Psoas muscle (tissue), 8 donors: Measurements from ENCODE around the gene IL22. TPM values are rescaled to one million over a fixed set of nuclear protein-coding genes. Genes with fewer than 3 reads are reported as not detected.

Experiments
- ATAC-seq, 4 donors: fragments of 200-7000 bp; cut with Tn5 transposase; one replicate each; pipeline ENCODE4 v1.9.1; 2020; ENCODE audit warnings: moderate library complexity in 3 of 4, mild to moderate bottlenecking in 2 of 4
- DNase-seq, 2 donors: peaks; one replicate each; pipeline ENCODE4 v3.0.0-alpha.2; 2020
- H3K27ac ChIP-seq: fragments of 200-600 bp; one replicate; pipeline ENCODE4 v1.8.0; 2022
- H3K27me3 ChIP-seq, 3 donors: fragments of 200-600 bp in 1 of 3; one replicate each; pipeline versions ENCODE4 v1.6.1 to v1.8.0; 2013 to 2022; ENCODE audit warnings: low read length in 2 of 3, mild to moderate bottlenecking in 2 of 3, moderate library complexity in 1 of 3; ENCODE audit not compliant: insufficient read depth in 3 of 3
- H3K36me3 ChIP-seq, 2 donors: fragments of 200-600 bp in 1 of 2; one replicate each; pipeline versions ENCODE4 v1.6.1 to v1.8.0; 2013 to 2022; ENCODE audit warnings: low read depth in 1 of 2, mild to moderate bottlenecking in 1 of 2, moderate library complexity in 1 of 2; ENCODE audit not compliant: insufficient read depth in 1 of 2
- H3K4me1 ChIP-seq: fragments of 200-600 bp; one replicate; pipeline ENCODE4 v1.8.0; 2022
- H3K4me3 ChIP-seq: fragments of 200-600 bp; one replicate; pipeline ENCODE4 v1.8.0; 2022; ENCODE audit warnings: mild to moderate bottlenecking
- H3K9me3 ChIP-seq: fragments of 200-600 bp; one replicate; pipeline ENCODE4 v1.8.0; 2022
- WGBS, 3 donors: extraction: QIAGEN DNeasy Blood & Tissue Kit; methylation state at CpG; one replicate each; pipeline versions ENCODE4 v1.1.6 to v1.1.7; 2013; 5-methylcytosine and 5-hydroxymethylcytosine counted together
- intact Hi-C, 2 donors: fragments of 100-400 bp; cut with DNase I; formaldehyde crosslinking; loops; one replicate each; pipeline versions ENCODE4 v1.11.0 to v1.14.2; 2022
- polyA plus RNA-seq, 3 donors: library from polyadenylated mRNA; stranded (reverse); fragments of 200-250 nt; gene quantifications; one replicate each; pipeline ENCODE4 v1.2.3, GENCODE V29; 2013
- total RNA-seq, 4 donors: library from RNA; stranded (reverse); fragmentation: NEBNext Ultra II Directional in 2 of 4; extraction: Animal tissue kit (Norgen Biotek cat#: 25700) in 2 of 4; gene quantifications; one replicate each; pipeline versions ENCODE4 v1.2.1 to v1.2.4, GENCODE V29; 2021 to 2023
- TF ChIP-seq, protein P1 (sequence below): fragments of 200-600 bp; IDR thresholded peaks from one replicate; pipeline ENCODE4 v1.8.0; 2022; ENCODE audit warnings: antibody characterized with exemption
- donor health status: healthy with polysubstance abuse.
- donor health status: DM: no; HTN: no; CAD: no; lungs with moderate emphysema.
- donor health status: Bipolar disorder and iron deficiency.
- donor health status: healthy.
- donor health status: DM: yes; HTN: yes; CAD: no.
- donor health status: DM: no; HTN: no; CAD: no.
- donor health status: DM: no; HTN: no; CAD: no.
- donor health status: DM: yes; HTN: yes; CAD: no.

Gene IL22
- total and polyA plus RNA-seq, 7 donors = not detected

- no peak for DNase-seq
- TF ChIP-seq, protein P1, sequence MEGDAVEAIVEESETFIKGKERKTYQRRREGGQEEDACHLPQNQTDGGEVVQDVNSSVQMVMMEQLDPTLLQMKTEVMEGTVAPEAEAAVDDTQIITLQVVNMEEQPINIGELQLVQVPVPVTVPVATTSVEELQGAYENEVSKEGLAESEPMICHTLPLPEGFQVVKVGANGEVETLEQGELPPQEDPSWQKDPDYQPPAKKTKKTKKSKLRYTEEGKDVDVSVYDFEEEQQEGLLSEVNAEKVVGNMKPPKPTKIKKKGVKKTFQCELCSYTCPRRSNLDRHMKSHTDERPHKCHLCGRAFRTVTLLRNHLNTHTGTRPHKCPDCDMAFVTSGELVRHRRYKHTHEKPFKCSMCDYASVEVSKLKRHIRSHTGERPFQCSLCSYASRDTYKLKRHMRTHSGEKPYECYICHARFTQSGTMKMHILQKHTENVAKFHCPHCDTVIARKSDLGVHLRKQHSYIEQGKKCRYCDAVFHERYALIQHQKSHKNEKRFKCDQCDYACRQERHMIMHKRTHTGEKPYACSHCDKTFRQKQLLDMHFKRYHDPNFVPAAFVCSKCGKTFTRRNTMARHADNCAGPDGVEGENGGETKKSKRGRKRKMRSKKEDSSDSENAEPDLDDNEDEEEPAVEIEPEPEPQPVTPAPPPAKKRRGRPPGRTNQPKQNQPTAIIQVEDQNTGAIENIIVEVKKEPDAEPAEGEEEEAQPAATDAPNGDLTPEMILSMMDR = no peak
- Histone ChIP-seq H3K36me3 (no peaks in the 10 kb centered on the region), H3K27ac (no peak overlapping the region), H3K27me3 (no peaks in the 10 kb centered on the region), H3K9me3 (no peaks in the 10 kb centered on the region), H3K4me3 (no peak overlapping the region), H3K4me1 (peaks cover 3% of the 10 kb centered on the region)
- intact Hi-C loops = loop anchor here in 1 of 2 donors (5.0 kb wide), 1 partner anchor 73 kb away; no protein-coding TSS in a partner anchor
- ATAC-seq = no peak
- WGBS, 3 donors = 92 to 95% (median 94%) methylated on average over 6 of the region's 6 CpGs
Observed at GRCh38 chr12:68239309-68239982, 14.0 kb downstream of the IL22 start.

DNA sequence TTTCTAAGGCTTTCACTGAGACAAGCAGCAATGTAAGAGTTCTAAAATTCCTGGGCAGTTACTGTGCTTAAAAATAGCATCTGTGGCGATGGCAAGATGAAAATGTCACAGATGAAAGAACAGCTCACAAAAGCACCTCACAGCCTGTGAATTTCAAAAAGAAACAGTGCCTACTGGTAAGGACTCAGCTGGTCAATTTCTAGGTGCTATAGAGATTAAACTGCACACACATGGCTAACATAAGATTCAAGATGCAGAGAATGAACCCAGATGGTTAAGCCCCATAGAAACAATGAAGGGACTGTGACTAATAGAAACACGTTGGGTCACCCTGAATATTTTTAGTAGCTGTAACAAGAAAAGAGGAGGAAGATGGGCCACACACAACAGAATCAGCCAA is 15.8 kb downstream of the IL22 start:
- Histone ChIP-seq H3K27ac (no peak overlapping the region), H3K9me3 (no peaks in the 10 kb centered on the region), H3K4me1 (peaks cover 3% of the 10 kb centered on the region), H3K27me3 (no peaks in the 10 kb centered on the region), H3K4me3 (no peak overlapping the region), H3K36me3 (no peaks in the 10 kb centered on the region)
- TF ChIP-seq, protein P1 = no peak
- intact Hi-C loops = loop anchor here in 1 of 2 donors (5.0 kb wide), 1 partner anchor 75 kb away; no protein-coding TSS in a partner anchor
- 10 to 32% (median 17%) methylated on average over 2 of the region's 2 CpGs for WGBS, 3 donors
- no peak for ATAC-seq
- no peak for DNase-seq

- Histone ChIP-seq H3K36me3 (no peaks in the 10 kb centered on the region), H3K4me1 (peaks cover 3% of the 10 kb centered on the region), H3K9me3 (no peaks in the 10 kb centered on the region), H3K27me3 (no peaks in the 10 kb centered on the region), H3K4me3 (peak overlapping the region; percentile 54), H3K27ac (no peak overlapping the region)
- ATAC-seq (no peak), DNase-seq (no peak)
- intact Hi-C loops = loop anchor here in 1 of 2 donors (5.0 kb wide), 1 partner anchor 75 kb away; no protein-coding TSS in a partner anchor
- TF ChIP-seq, protein P1 = no peak
- WGBS, 3 donors = 49 to 64% (median 58%) methylated on average over 2 of the region's 2 CpGs
Observed at GRCh38 chr12:68237078-68237477, 16.3 kb downstream of the IL22 start.

DNA sequence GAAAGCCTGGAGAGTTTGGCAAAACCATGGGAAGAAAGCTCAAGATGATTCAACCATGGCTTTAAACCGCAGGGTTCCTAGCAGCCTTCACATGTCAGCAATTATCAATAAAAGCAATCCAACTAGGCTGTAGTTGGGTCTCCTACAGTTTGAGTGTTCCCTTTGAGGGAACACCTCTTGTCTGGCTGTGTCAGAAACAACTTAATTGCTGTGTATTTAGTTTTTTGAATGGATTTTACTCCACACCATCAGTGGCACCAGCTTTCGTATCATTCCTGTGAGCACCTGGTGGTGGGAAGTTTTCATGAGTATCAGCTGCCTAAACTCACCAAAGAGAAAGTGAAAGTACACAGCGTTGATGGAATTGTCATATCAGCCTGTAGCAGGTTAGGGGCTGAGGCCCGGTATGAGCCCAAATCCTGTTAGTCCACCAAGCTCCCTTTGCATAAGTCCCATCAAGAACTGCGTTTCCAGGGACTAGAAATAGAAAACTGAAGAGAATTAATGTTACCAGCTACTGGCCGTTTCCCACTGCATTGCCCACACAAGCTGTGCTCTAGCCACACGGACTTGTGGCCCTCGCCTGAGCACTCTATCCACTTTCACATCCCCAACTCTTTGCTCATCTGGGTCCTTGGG is 16.9 kb downstream of the IL22 start:
- Histone ChIP-seq H3K4me3 (peak overlapping the region; percentile 54), H3K36me3 (no peaks in the 10 kb centered on the region), H3K27ac (no peak overlapping the region), H3K9me3 (no peaks in the 10 kb centered on the region), H3K4me1 (peaks cover 3% of the 10 kb centered on the region), H3K27me3 (no peaks in the 10 kb centered on the region)
- intact Hi-C loops = loop anchor here in 1 of 2 donors (5.0 kb wide), 1 partner anchor 76 kb away; no protein-coding TSS in a partner anchor
- TF ChIP-seq, protein P1 = peak; percentile 4
- DNase-seq (no peak), ATAC-seq (peak in 1 of 4 donors; percentile 65)
- WGBS, 3 donors = 41 to 63% (median 52%) methylated on average over 8 of the region's 8 CpGs
